Germinal center (tissue), 1 donor: ENCODE results near the gene KRTAP29-1.
"Not testable (repeated sequence)": the region's sequence is repeated elsewhere in the genome, so short reads cannot be mapped to it uniquely, and the experiment has no call there.

Experiments
- DNase-seq: peaks from one replicate; pipeline ENCODE4 v3.0.0; 2012; ENCODE audit warnings: mixed read lengths, low spot score

The KRTAP29-1 gene

GRCh38 chr17:41298458-41299135, 4.1 kb downstream of the KRTAP29-1 start:
- no peak for DNase-seq

GRCh38 chr17:41296846-41297245, 5.8 kb downstream of the KRTAP29-1 start:
- no peak for DNase-seq

GRCh38 chr17:41294016-41294415, 8.6 kb downstream of the KRTAP29-1 start:
- DNase-seq, result no peak

DNA sequence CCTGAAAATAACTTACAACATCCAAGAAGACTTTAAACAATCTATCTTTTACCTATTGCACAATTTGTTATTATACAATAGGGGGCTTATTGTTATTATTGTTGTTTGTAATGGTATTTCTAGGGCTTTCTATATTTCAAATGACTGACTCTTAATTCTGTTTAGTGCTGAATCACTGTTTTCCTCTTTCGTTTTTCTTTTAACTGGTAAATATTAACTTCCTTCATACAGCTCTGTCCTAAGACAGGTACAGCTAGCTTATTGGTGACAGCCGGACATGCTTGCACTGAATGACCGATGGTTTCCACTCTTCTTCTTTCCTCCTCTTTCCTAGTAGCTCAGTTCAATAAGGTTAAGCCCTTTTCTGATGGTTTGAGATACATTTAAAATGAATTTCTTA, 15.6 kb downstream of the KRTAP29-1 start:
- no peak for DNase-seq

DNA sequence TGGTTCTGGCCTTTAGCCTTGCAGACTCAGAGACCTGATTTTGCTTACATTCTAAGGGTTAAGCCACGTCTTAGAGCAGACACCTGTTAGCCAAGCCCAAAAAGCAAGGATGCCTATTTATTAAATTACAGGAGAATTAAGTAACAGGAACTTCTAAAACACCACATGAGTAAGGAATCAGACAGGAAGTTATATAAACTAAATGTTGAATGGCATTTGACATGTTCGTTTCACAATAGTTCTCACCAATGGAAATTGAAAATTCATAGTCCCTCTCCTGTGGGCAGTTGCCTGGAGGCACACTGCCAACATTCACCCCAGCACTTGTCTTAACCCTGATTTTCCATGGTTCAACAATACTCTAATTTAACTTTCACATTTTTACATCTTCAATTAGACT, 18.1 kb downstream of the KRTAP29-1 start:
- DNase-seq, result no peak

DNA sequence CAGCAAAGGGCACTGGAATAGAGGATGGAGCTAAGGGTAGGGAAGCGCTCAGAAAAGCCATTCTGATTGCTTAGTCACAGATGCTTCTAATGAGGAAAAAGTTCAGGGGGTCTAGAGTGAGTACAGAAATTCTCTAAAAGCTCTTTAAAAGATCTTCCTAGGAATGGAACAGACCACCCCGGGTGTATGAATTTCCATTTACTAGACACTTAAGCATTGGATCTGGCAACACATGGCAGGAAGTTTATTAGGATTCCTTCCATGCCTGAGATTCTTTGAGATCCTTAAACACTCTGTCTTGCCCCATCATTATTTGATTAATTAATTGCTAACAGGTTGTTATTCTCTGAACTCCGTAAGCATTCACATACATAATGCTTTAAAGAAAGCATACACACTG, 18.6 kb downstream of the KRTAP29-1 start:
- no peak for DNase-seq

DNA sequence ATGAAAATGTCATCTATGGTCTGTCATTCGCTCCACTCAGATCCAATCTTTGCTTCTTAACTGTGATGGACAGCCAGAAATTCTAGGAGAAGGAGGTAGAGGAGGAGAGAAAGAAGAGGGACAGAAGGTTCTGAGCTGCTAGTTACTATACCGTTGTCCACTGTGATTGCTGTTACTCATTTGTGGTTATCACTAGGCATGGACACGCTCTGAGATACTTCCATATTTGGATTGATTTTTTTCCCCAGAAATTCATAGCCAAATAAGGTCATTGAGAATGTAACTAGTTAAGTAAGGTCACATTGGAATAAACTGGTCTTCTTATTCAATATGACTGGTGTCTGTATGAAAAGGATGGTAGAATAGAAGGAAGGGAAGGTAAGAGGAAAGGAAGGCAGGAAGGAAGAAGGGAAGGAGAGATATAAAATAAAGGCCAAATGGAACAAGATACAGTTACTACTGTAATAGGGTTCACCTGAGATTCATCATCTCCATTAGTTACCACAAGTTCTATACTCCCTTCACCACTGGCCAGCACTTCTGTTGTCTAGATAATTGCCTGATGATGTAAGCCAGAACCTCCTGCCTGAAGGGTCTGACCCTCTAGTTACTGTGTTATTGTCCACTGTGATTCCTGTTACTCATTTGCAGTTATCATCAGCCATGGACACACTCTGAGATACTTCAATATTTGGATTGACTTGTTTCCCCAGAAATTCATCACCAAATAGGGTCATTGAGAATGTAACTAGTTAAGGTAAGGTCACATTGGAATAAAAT, 24.3 kb downstream of the KRTAP29-1 start:
- no peak for DNase-seq

DNA sequence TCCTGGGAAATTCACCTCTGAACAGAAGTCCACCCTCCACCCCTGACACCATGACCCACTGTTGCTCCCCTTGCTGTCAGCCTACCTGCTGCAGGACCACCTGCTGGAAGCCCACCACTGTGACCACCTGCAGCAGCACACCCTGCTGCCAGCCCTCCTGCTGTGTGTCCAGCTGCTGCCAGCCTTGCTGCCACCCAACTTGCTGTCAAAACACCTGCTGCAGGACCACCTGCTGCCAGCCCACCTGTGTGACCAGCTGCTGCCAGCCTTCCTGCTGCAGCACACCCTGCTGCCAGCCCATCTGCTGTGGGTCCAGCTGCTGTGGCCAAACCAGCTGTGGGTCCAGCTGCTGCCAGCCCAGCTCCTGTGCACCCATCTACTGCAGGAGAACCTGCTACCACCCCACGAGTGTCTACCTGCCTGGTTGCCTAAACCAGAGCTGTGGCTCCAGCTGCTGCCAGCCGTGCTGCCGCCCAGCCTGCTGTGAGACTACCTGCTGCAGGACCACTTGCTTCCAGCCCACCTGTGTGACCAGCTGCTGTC, 26.9 kb downstream of the KRTAP29-1 start, which contains the start of gene KRTAP9-7:
Gene KRTAP9-7, plus strand, starts transcription at position 51 of the 543 bp plus-strand sequence. Its CDS starts 0 bp downstream, at position 51.
- not testable (repeated sequence) for DNase-seq

DNA sequence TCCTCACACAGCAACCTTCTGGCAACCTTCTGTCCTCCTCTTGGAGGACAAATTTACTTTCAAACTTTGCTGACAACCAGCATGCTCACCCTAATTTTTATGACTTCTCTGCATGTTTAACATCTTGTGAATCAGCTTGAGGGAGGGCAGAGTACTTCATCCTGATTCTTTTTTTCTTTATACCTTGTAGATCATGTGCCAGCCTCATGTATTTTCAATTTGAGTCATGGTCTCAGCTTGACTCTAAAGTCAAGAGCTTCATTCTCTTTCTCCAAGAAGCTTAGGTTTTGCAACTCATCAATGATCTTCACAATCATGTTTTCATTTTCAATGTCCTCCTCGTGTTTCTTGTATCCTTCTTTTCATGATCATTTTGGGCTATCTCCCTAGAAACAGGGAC, 30.8 kb downstream of the KRTAP29-1 start:
- DNase-seq, result no peak

DNA sequence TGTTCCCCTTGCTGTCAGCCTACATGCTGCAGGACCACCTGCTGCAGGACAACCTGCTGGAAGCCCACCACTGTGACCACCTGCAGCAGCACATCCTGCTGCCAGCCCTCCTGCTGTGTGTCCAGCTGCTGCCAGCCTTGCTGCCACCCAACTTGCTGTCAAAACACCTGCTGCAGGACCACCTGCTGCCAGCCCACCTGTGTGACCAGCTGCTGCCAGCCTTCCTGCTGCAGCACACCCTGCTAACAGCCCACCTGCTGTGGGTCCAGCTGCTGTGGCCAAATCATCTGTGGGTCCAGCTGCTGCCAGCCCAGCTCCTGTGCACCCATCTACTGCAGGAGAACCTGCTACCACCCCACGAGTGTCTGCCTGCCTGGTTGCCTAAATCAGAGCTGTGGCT, 31.3 kb downstream of the KRTAP29-1 start:
- not testable (repeated sequence) for DNase-seq

GRCh38 chr17:41267711-41268110, 34.9 kb downstream of the KRTAP29-1 start:
- no peak for DNase-seq

DNA sequence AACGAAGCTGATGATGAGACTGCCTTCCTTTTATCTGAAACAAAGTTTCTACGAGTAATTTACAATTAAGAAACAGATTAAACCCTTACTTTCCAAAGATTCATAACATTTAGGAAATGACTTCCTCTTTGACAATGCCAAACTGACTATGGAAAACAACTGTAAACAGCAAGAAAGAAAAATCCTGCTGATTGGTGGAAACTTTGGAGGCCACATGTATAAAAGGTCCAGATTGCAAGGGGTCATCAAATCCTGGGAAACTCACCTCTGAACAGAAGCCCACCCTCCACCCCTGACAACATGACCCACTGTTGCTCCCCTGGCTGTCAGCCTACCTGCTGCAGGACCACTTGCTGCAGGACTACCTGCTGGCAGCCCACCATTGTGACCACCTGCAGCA, 37.6 kb downstream of the KRTAP29-1 start, which contains the start of gene KRTAP9-6:
Gene KRTAP9-6, plus strand, starts transcription at position 301 of the 400 bp plus-strand sequence. Its CDS starts 0 bp downstream, at position 301.
- DNase-seq, result no peak

DNA sequence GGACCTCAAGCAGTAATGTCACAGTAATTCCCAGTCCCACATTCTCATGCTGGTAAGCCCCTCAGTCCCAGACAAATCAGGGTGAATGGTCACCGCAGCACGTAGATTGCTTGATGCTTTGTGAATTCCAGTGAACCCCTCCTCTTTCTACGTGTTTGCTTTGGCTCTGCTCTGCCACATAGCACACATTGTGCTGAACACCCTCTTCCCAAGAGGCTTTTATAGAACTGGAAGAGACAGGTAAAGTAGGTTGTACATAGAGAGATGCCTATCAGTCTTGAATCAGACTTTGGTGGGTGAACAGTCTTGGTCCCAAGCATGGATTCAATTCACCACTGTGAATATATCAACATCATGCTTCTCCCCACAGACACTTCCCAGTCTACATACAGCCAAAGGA, 38.1 kb downstream of the KRTAP29-1 start:
- no peak for DNase-seq

GRCh38 chr17:41263212-41263611, 39.4 kb downstream of the KRTAP29-1 start:
- no peak for DNase-seq

GRCh38 chr17:41258406-41258805, 44.2 kb downstream of the KRTAP29-1 start:
- no peak for DNase-seq

DNA sequence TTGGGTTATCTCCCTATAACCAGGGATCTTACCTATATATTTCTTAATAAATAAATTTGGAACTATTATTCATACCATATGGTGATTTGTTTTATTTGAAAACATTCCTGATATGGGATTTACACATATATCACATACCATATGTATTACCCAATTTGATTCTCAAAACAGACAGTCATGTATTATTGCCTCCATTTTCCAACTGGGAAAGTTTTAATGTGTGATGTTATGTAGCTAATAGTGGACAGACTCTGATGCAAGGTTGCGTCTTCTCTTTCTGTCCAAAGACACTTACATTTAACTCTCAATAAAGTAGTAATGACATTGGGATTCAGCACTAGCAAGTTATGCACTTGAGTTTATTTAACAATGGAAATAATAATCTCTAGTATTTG, 46.4 kb downstream of the KRTAP29-1 start:
- DNase-seq, result no peak

DNA sequence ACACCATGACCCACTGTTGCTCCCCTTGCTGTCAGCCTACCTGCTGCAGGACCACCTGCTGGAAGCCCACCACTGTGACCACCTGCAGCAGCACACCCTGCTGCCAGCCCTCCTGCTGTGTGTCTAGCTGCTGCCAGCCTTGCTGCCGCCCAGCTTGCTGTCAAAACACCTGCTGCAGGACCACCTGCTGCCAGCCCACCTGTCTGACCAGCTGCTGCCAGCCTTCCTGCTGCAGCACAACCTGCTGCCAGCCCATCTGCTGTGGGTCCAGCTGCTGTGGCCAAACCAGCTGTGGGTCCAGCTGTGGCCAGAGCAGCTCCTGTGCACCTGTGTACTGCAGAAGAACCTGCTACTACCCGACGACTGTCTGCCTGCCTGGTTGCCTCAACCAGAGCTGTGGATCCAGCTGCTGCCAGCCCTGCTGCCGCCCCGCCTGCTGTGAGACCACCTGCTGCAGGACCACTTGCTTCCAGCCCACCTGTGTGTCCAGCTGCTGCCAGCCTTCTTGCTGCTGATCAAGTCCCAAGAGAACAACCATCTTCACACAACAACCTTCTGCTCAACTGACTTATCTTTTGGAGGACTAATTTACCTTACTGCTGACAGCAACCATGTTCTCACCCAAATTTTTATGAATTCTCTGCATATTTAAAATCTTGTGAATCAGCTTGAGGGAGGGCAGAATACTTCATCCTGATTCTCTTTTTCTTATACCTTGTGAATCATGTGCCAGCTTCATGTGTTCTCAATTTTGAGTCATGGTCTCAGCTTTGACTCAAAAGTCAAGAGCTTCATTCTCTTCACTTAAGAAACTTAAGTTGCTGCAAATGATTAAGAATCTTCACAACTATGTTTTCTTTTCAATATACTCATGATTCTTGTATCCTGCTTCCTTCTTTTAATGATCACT, 47.0 kb downstream of the KRTAP29-1 start, which contains the start of gene KRTAP9-9:
Gene KRTAP9-9, plus strand, starts transcription at position 4 of the 910 bp plus-strand sequence.
- DNase-seq, result not testable (repeated sequence)

GRCh38 chr17:41254861-41255260, 47.8 kb downstream of the KRTAP29-1 start:
- no peak for DNase-seq
